Esophagus squamous epithelium (tissue), 4 donors: ENCODE data around the gene GMPR2.

ENCODE experiments used
- POLR2A ChIP-seq, 4 donors: fragments of 450-650 bp; IDR thresholded peaks; one replicate each; pipeline ENCODE4 v1.6.1; 2017; ENCODE audit warnings: antibody characterized with exemption in 4 of 4, mild to moderate bottlenecking in 4 of 4, moderate library complexity in 3 of 4
- TF ChIP-seq, protein P1 (sequence below), 6 experiments: fragments of 450-650 bp in 4 of 6; fragments of 200-600 bp in 2 of 6; sonication (generic) in 2 of 6; IDR thresholded peaks; one replicate each; pipeline ENCODE4 v1.5.1; 2016 to 2019; ENCODE audit warnings: antibody characterized with exemption in 6 of 6, mild to moderate bottlenecking in 4 of 6, moderate library complexity in 4 of 6

DNA sequence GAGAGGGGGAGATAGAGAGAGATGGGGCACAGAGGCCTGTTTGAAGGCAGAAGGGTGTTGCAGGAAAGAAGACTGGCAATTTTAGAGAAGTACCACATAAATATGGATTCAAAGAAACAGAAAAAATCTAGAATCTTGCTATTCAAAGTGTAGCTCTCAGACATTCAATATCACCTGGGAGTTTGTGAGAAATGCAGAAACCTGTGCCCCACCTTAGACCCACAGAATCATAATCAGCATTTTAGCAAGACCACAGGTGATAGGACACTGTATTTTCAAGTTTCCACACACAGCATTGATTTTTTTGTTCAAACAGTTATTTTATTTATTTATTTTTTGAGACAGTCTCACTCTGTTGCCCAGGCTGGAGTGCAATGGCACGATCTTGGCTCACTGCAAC, 3.8 kb upstream of the GMPR2 start:
- TF ChIP-seq, protein P1, sequence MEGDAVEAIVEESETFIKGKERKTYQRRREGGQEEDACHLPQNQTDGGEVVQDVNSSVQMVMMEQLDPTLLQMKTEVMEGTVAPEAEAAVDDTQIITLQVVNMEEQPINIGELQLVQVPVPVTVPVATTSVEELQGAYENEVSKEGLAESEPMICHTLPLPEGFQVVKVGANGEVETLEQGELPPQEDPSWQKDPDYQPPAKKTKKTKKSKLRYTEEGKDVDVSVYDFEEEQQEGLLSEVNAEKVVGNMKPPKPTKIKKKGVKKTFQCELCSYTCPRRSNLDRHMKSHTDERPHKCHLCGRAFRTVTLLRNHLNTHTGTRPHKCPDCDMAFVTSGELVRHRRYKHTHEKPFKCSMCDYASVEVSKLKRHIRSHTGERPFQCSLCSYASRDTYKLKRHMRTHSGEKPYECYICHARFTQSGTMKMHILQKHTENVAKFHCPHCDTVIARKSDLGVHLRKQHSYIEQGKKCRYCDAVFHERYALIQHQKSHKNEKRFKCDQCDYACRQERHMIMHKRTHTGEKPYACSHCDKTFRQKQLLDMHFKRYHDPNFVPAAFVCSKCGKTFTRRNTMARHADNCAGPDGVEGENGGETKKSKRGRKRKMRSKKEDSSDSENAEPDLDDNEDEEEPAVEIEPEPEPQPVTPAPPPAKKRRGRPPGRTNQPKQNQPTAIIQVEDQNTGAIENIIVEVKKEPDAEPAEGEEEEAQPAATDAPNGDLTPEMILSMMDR (IDR thresholded peaks at IDR 0.05): no peak
- no peak for TF ChIP-seq POLR2A (IDR thresholded peaks at IDR 0.05)
